G401 (cell line): Measurements from ENCODE around the gene SUMO3. TPM values are rescaled to one million over a fixed set of nuclear protein-coding genes. Genes with fewer than 3 reads are reported as not detected.
"Not testable (repeated sequence)": the region's sequence is repeated elsewhere in the genome, so short reads cannot be mapped to it uniquely, and the experiment has no call there.

Experiments
- DNase-seq: peaks from one replicate; pipeline ENCODE4 v3.0.0-alpha.2; 2015; ENCODE audit warnings: low spot score
- in situ Hi-C: cut with HindIII; loops from 2 replicates; pipeline ENCODE4 v1.10.0; 2016; ENCODE audit warnings: low sequenced_read_pairs, mixed read lengths
- total RNA-seq: library from RNA; depleted of rRNA; stranded (reverse); fragments of >200 nt; shearing (Covaris generic); gene quantifications from 2 replicates; pipeline ENCODE4 v1.2.3, GENCODE V29; 2014

The SUMO3 gene
- total RNA-seq, 1 experiment from 2014 or later = 59.0 TPM

DNA sequence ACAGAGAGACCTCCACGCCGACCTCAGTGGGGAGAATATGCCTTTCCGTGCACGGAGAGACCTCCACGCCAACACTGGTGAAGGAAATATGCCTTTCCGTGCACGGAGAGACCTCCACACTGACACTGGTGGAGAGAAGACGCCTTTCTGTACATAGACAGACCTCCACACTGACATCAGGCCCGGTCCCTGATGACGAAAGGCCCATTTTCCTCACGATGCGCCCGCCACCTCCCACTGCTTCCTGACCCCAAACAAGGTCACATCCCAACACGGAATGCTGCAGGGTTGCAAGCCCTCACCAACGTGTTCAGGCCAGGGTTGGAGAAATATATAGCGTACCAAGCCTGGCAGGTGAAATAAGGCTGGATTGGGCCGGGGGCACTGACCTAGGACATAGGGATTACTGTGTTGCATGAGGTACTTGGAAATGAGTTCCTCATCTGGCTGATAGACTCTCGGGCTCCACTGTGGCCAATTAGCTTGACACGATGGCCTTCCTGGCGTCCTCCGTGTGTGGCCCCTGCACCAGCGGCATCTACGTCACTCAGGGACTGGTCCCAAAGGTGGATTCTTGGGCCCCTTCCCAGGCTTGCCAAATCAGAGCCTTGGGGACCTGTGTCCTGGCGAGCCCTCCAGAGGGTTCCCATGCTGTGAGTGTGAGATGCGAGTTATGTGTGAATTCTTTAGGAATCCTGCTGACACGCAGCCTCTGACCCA, 16.5 kb upstream of the SUMO3 start:
- DNase-seq = no peak
- in situ Hi-C loops = no loop called here

DNA sequence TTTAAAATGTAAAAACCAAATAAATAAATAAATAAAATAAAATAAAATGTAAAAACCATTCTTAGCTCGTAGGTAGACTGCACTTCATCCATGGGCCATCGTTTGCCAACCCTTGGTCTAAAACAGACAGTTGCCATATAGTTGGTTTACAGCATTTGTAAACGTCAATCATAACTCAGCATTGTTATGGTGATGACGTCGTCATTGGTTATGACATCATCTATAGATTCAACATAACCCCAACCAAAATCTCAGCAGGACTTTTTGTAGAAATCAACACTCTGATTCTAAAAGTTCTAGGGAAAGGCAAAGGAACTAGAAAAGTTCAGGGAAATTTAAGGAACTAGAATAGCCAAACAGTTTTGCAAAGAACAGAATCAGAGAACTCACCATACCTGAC, 15.8 kb upstream of the SUMO3 start:
- DNase-seq = no peak
- in situ Hi-C loops = no loop called here

GRCh38 chr21:44832516-44833255, 14.8 kb upstream of the SUMO3 start:
- in situ Hi-C loops, DNase-seq: not testable (repeated sequence)

DNA sequence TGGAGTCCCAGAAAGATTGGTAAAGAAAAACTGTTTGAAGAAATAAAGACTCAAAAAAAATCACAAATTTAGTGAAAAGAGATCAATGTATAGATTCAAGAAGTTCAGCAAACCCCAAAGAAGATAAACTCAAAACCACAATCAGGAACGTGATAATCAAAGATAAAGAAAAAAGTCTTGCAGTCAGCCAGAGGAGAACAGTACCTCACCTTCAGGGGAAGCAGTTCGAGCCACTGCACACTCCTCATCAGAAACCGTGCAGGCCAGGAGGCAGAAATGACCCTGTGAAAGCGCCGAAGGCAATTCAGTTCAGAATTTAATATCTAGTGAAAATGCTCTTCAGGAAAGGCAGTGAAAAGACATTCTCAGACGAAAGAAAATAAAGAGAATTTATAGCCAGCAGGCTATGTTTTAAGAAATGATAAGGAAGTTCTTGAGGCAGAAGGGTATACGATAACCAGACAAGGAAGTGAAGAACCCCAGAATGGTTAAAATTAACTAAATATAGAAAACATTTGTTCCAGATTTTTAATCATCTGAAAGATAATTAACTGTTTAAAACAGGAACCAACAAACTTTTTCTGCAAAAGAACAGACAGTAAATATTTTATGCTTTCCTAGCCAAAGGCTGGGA, 13.5 kb upstream of the SUMO3 start:
- in situ Hi-C loops = no loop called here
- DNase-seq = no peak

DNA sequence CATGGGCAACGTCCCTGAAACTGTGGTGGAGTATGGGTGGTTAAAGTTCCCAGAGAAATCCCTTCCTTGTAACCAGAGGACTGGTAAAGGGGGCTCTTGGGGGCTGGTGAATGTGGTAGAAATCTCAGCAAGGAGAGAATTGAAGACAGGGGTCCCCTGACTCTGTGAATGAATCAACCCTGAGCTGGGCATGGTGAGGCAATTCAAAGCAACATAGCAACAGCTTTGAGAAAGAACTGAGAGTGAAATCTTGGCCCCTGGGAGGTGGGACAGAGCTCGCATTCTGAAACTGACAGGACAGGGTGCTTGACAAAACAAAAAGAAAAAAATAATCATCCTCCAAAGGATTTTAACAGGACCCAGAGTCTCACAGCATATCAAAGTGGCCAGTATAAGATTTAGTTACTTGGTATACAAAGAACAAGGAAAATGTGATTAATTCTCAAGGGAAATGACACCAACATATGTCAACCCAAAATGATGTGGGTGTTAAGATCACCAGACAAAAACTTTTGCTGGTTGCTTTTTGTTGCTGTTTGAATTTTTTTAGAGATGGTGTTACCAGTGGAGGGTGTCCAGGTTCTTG, 11.7 kb upstream of the SUMO3 start:
- DNase-seq = no peak
- in situ Hi-C loops = no loop called here

GRCh38 chr21:44828362-44829056, 10.6 kb upstream of the SUMO3 start:
- in situ Hi-C loops = no loop called here
- DNase-seq = no peak

DNA sequence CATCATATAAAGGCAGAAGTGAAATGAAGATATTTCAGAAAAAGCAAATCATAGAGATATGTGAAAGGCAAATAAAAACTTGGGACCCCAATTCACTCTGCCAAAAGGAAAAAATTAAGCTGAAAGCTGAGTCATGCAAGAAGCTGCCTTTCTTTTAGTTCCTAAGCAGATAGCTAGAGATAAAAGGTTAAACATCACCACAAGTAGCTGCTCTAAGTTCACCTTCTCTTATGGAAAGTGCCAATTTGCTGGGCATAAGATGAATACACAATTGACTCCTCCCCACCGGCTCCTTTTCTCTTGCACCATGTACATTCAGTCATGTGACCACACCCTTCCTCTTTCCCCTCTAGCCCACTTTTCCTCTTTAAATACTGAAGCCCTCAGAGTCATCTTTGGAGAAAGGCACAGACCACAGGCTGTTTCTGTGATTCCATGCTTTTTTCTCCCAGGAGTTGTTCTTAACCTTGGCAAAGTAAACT, 5.4 kb upstream of the SUMO3 start:
- no peak for DNase-seq
- in situ Hi-C loops = no loop called here

- in situ Hi-C loops = no loop called here
- no peak for DNase-seq
These were observed 4.8 kb upstream of the SUMO3 start for GRCh38 chr21:44822484-44823178.

DNA sequence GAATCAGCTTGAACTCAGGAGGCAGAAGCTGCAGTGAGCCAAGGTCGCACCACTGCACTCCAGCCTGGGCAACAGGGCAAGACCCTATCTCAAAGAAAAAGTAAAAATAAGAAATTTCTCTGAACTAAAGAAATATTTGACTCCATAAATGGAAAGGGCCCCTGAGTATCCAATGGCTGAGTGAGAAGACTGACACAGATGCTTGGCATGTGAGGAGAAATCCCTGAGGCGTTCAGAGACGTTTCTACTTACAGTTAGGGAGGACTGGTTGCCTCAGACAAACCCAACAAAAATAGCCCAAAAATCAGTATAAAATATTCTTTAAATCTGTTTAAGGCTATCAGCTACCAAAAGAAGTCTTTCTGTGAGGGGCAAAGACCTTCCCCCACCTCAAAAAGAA, 3.0 kb upstream of the SUMO3 start:
- DNase-seq = no peak
- in situ Hi-C loops = no loop called here

GRCh38 chr21:44819283-44820243, 1.7 kb upstream of the SUMO3 start:
- in situ Hi-C loops = no loop called here
- DNase-seq = no peak

- peak; percentile 12 for DNase-seq
- in situ Hi-C loops = no loop called here
These were observed 764 bp upstream of the SUMO3 start for GRCh38 chr21:44818640-44819011.

GRCh38 chr21:44817506-44817880, 369 bp downstream of the SUMO3 start:
- DNase-seq = peak; percentile 88
- in situ Hi-C loops = no loop called here

GRCh38 chr21:44816761-44817505, 929 bp downstream of the SUMO3 start:
- in situ Hi-C loops = no loop called here
- no peak for DNase-seq

DNA sequence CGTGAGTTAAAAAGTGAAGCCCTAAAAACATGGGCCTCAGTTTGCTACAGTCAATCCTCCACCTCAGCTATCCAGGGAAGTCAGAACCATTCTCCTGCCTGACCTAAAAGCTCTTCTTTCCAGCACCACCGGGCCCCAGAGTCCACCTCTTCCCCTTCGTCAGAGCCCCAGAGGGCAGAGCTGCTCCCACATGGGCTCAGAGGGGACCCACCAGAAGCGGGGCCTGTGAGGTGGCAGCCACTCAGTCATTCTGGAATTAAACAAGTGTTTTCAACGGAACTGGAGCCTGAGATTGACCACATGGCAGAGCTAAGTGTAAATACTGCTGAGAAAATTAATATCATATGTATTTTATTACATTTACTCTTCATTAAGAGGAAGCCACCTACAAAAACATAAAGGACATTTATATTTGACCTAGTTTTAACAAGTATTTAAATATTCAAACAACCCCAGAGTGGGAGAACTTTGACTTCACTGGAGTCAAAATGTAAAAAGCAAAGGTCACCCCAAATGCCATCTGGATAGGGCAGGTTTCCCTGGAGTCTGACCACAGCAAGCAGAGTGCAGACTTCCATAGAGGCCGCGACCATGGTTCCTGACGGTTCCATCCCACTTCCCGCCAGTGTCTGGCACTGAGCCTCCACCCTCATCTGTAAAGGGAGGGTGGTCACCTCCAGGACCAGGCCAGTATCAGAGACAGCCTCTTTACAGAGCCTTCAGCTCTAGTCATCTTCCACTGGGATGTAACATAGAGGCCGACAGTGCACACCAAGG, 1.8 kb downstream of the SUMO3 start:
- in situ Hi-C loops = no loop called here
- DNase-seq = peak; percentile 45

GRCh38 chr21:44815225-44815624, 2.6 kb downstream of the SUMO3 start:
- in situ Hi-C loops = no loop called here
- peak; percentile 9 for DNase-seq

DNA sequence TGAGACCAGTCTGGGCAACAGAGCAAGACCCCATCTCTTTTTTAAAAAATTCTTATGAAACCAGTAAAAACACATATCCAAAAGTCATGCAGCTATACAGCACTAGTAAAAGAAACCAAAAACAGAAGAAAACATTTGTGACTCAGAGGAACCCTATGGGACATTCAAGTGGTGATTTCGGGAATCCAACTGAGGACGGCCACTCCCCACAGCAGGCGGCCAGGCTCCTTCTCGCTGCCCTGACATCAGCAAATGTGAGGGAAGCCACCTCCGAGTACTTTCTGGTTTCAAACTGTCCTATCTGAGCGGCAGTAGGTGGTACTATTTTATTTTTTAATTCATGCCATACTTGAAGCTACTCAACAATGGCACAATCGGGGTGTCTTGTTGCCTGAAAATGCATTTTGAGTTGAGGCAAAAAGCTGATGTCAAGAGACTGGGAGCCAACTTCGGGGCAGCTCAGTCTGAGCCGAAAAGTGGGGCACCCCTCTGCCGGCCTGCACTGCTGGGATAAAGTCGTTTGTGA, 3.3 kb downstream of the SUMO3 start:
- in situ Hi-C loops = no loop called here

More for the DNA sequence above, 3.3 kb downstream of the SUMO3 start:
- peak; percentile 6 for DNase-seq
